CD14-positive monocyte (primary cell): ENCODE measurements around the gene RNF17. TPM values are rescaled to one million over a fixed set of nuclear protein-coding genes. Genes with fewer than 3 reads are reported as not detected.

Source experiments
- DNase-seq, 3 donors: peaks; one replicate each; pipeline ENCODE4 v3.0.0-alpha.2; 2011 to 2022
- H2AFZ ChIP-seq: 2 replicates; pipeline ENCODE4 v1.6.0; 2012; ENCODE audit warnings: mild to moderate bottlenecking, low read depth, low read length, inconsistent platforms; ENCODE audit not compliant: insufficient read depth, poor library complexity, severe bottlenecking
- H3K27ac ChIP-seq, 2 donors: 1 replicate in 1 of 2; 2 replicates in 1 of 2; pipeline ENCODE4 v1.5.1; 2012 to 2013; ENCODE audit warnings: low read length in 2 of 2, control low read depth in 1 of 2, inconsistent platforms in 1 of 2, low read depth in 1 of 2, mild to moderate bottlenecking in 1 of 2
- H3K27me3 ChIP-seq, 2 donors: one replicate each; pipeline versions ENCODE4 v1.6.0 to v1.6.1; 2011 to 2013; ENCODE audit warnings: low read length in 2 of 2; ENCODE audit not compliant: control insufficient read depth in 2 of 2, insufficient read depth in 2 of 2
- H3K36me3 ChIP-seq, 2 donors: replicated peaks in 1 of 2; 1 replicate in 1 of 2; 2 replicates in 1 of 2; pipeline versions ENCODE4 v1.5.1 to v1.6.1; 2012 to 2013; ENCODE audit warnings: low read length in 2 of 2, control low read depth in 1 of 2, inconsistent platforms in 1 of 2, mild to moderate bottlenecking in 1 of 2; ENCODE audit not compliant: insufficient read depth in 2 of 2, control insufficient read depth in 1 of 2
- H3K4me1 ChIP-seq, 2 donors: 1 replicate in 1 of 2; 2 replicates in 1 of 2; pipeline versions ENCODE4 v1.5.1 to v1.6.1; 2012 to 2013; ENCODE audit warnings: low read length in 2 of 2, control low read depth in 1 of 2, inconsistent platforms in 1 of 2, mild to moderate bottlenecking in 1 of 2, moderate library complexity in 1 of 2; ENCODE audit not compliant: insufficient read depth in 2 of 2, control insufficient read depth in 1 of 2
- H3K4me2 ChIP-seq: replicated peaks from 2 replicates; pipeline ENCODE3; 2012; ENCODE audit warnings: low read length, moderate library complexity, mild to moderate bottlenecking; ENCODE audit not compliant: poor library complexity, severe bottlenecking; ENCODE audit errors: extremely low read depth
- H3K4me3 ChIP-seq, 3 experiments: fragments of 200-600 bp in 1 of 3; sonication (generic) in 1 of 3; replicated peaks in 1 of 3; 1 replicate in 2 of 3; 2 replicates in 1 of 3; pipeline ENCODE4 v1.5.1; 2011 to 2013; ENCODE audit warnings: low read length in 3 of 3, mild to moderate bottlenecking in 3 of 3, control low read depth in 2 of 3, low read depth in 2 of 3, inconsistent platforms in 1 of 3, moderate library complexity in 1 of 3
- H3K79me2 ChIP-seq: 2 replicates; pipeline ENCODE4 v1.6.0; 2012; ENCODE audit warnings: mild to moderate bottlenecking, control low read depth, inconsistent platforms, low read length, moderate library complexity; ENCODE audit not compliant: insufficient read depth
- H3K9ac ChIP-seq: 2 replicates; pipeline ENCODE4 v1.6.0; 2017; ENCODE audit warnings: low read length, mild to moderate bottlenecking; ENCODE audit not compliant: insufficient read depth, poor library complexity, severe bottlenecking
- H3K9me3 ChIP-seq, 2 donors: replicated peaks in 1 of 2; 1 replicate in 1 of 2; 2 replicates in 1 of 2; pipeline versions ENCODE4 v1.5.1 to v1.6.1; 2012 to 2013; ENCODE audit warnings: low read length in 2 of 2, control low read depth in 1 of 2; ENCODE audit not compliant: control insufficient read depth in 1 of 2, insufficient read depth in 1 of 2
- H4K20me1 ChIP-seq: 2 replicates; pipeline ENCODE4 v1.6.0; 2012; ENCODE audit warnings: mild to moderate bottlenecking, low read length, control low read depth, moderate library complexity; ENCODE audit not compliant: insufficient read depth
- H3K27ac Mint-ChIP-seq, 7 donors: one replicate each; pipeline ENCODE4 v1.8.0; 2020; ENCODE audit warnings: mild to moderate bottlenecking in 7 of 7, mixed read lengths in 7 of 7, moderate library complexity in 6 of 7, inconsistent platforms in 2 of 7
- H3K27me3 Mint-ChIP-seq, 3 donors: one replicate each; pipeline ENCODE4 v1.8.0; 2021 to 2022; ENCODE audit warnings: low read depth in 3 of 3, mild to moderate bottlenecking in 3 of 3, mixed read lengths in 3 of 3, moderate library complexity in 3 of 3, inconsistent platforms in 1 of 3
- H3K36me3 Mint-ChIP-seq, 2 donors: one replicate each; pipeline ENCODE4 v1.8.0; 2020; ENCODE audit warnings: mixed read lengths in 2 of 2, inconsistent platforms in 1 of 2, mild to moderate bottlenecking in 1 of 2
- H3K4me1 Mint-ChIP-seq: one replicate; pipeline ENCODE4 v1.8.0; 2020; ENCODE audit warnings: mild to moderate bottlenecking, mixed read lengths
- H3K4me3 Mint-ChIP-seq, 2 donors: one replicate each; pipeline ENCODE4 v1.8.0; 2020; ENCODE audit warnings: mild to moderate bottlenecking in 2 of 2, mixed read lengths in 2 of 2, moderate library complexity in 1 of 2
- H3K9me3 Mint-ChIP-seq, 7 donors: one replicate each; pipeline ENCODE4 v1.8.0; 2020 to 2022; ENCODE audit warnings: mixed read lengths in 7 of 7, mild to moderate bottlenecking in 6 of 7, moderate library complexity in 6 of 7, inconsistent platforms in 2 of 7
- WGBS: methylation state at CpG from one replicate; pipeline ENCODE4 v1.1.5; 2013; ENCODE audit warnings: missing lambda C conversion rate; ENCODE audit not compliant: insufficient coverage; 5-methylcytosine and 5-hydroxymethylcytosine counted together
- intact Hi-C, 2 donors: fragments of 100-400 bp; cut with micrococcal nuclease; formaldehyde crosslinking; loops; one replicate each; pipeline versions ENCODE4 v1.15.0 to v1.15.1; 2023
- polyA plus RNA-seq, 3 donors: library from polyadenylated mRNA; depleted of rRNA in 1 of 3; unstranded in 2 of 3; stranded (reverse) in 1 of 3; fragments of 300-500 nt in 2 of 3; fragments of >200 nt in 1 of 3; fragmentation: Illumina TruSeq in 2 of 3; gene quantifications; 1 replicate in 2 of 3; 2 replicates in 1 of 3; pipeline ENCODE4 v1.2.3, GENCODE V29; 2012 to 2021
- TF ChIP-seq, protein P1 (sequence below): fragments of 200-600 bp; IDR thresholded peaks from one replicate; pipeline ENCODE4 v1.8.0; 2022; ENCODE audit warnings: antibody characterized with exemption, mild to moderate bottlenecking

RNF17 gene
- polyA plus RNA-seq, 3 donors: not detected

DNA sequence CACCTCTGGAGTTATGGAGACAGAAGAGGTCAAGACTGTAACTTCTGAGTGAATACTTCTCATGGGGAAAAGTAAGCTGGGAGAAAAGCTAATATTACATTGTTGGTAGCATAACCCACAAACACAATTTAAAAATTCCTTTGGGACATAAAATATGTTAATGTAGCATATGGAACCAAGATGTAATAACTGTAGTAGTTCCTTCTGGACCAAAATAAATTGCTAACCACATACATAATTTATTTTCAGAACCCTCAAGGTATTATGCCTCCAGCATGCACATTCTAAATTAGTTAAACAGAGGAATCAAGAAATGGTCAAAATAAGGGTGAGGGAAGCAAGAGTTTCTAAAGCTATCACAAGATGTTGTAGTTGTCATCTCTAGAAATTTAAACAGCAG is 4.8 kb upstream of the RNF17 start:
- Histone ChIP-seq H3K4me1 (no peaks in the 10 kb centered on the region), H4K20me1 (no peaks in the 10 kb centered on the region), H3K9ac (no peak overlapping the region), H2AFZ (no peak overlapping the region), H3K9me3 (peaks cover 0 to 8% of the 10 kb centered on the region in 2 donors), H3K27me3 (peaks cover 0 to 5% of the 10 kb centered on the region in 2 donors), H3K79me2 (no peaks in the 10 kb centered on the region), H3K4me2 (no peak overlapping the region), H3K27ac (no peak overlapping the region), H3K4me3 (no peak overlapping the region), H3K36me3 (no peaks in the 10 kb centered on the region)
- peaks cover 0 to 3% (median 2%) of the 10 kb centered on the region in 3 donors for H3K27me3 Mint-ChIP-seq
- intact Hi-C loops: no loop called here
- H3K4me1 Mint-ChIP-seq: no peaks in the 10 kb centered on the region
- H3K36me3 Mint-ChIP-seq: no peaks in the 10 kb centered on the region
- no peak overlapping the region for H3K4me3 Mint-ChIP-seq
- DNase-seq: no peak
- TF ChIP-seq, protein P1, sequence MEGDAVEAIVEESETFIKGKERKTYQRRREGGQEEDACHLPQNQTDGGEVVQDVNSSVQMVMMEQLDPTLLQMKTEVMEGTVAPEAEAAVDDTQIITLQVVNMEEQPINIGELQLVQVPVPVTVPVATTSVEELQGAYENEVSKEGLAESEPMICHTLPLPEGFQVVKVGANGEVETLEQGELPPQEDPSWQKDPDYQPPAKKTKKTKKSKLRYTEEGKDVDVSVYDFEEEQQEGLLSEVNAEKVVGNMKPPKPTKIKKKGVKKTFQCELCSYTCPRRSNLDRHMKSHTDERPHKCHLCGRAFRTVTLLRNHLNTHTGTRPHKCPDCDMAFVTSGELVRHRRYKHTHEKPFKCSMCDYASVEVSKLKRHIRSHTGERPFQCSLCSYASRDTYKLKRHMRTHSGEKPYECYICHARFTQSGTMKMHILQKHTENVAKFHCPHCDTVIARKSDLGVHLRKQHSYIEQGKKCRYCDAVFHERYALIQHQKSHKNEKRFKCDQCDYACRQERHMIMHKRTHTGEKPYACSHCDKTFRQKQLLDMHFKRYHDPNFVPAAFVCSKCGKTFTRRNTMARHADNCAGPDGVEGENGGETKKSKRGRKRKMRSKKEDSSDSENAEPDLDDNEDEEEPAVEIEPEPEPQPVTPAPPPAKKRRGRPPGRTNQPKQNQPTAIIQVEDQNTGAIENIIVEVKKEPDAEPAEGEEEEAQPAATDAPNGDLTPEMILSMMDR: no peak
- H3K27ac Mint-ChIP-seq: no peak overlapping the region
- H3K9me3 Mint-ChIP-seq: peaks cover 0 to 11% (median 6%) of the 10 kb centered on the region in 7 donors

DNA sequence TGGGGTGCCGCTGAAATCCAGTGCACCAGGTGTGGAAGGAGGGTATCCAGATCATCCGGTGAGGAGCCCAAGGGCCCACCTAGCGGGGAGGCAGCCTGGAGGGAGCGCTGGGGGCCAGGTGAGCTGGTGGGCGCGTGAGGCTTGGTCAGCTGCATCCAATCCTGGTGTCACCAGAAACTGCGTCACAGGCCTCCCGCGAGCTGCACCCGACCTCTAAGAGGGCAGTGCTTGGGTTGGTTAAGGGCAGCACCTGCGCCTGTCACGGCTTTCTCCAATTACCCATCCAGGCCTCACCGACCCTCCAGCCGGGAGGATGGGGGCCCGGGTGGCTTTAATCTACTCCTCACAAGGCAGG is 284 bp downstream of the RNF17 start:
- Histone ChIP-seq H3K9me3 (peaks cover 0 to 11% of the 10 kb centered on the region in 2 donors), H3K27me3 (peaks cover 0 to 3% of the 10 kb centered on the region in 2 donors), H3K4me3 (no peak overlapping the region), H3K4me1 (no peaks in the 10 kb centered on the region), H3K79me2 (no peaks in the 10 kb centered on the region), H3K36me3 (no peaks in the 10 kb centered on the region), H3K27ac (no peak overlapping the region), H3K4me2 (no peak overlapping the region), H4K20me1 (no peaks in the 10 kb centered on the region), H3K9ac (no peak overlapping the region), H2AFZ (no peak overlapping the region)
- Mint-ChIP-seq H3K27ac (no peak overlapping the region), H3K4me3 (no peak overlapping the region), H3K9me3 (peaks cover 0 to 19% (median 8%) of the 10 kb centered on the region in 7 donors), H3K36me3 (no peaks in the 10 kb centered on the region), H3K4me1 (no peaks in the 10 kb centered on the region), H3K27me3 (peaks cover 2 to 4% (median 3%) of the 10 kb centered on the region in 3 donors)
- 98% methylated on average over 15 of the region's 15 CpGs for WGBS
- intact Hi-C loops: no loop called here
- DNase-seq: no peak
- TF ChIP-seq, protein P1: no peak
